HEK293 (cell line): ENCODE data around the gene SPATA31C2.

Source experiments
- ZNF239 ChIP-seq: fragments of 450-650 bp; formaldehyde crosslinking; IDR thresholded peaks from 2 replicates; pipeline ENCODE4 v1.5.1; 2016; ENCODE audit warnings: missing biosample characterization, missing genetic modification characterization
- TF ChIP-seq, protein P1 (sequence below): fragments of 450-650 bp; formaldehyde crosslinking; IDR thresholded peaks from 2 replicates; pipeline ENCODE4 v1.5.1; 2016; ENCODE audit warnings: missing biosample characterization, missing genetic modification characterization

DNA sequence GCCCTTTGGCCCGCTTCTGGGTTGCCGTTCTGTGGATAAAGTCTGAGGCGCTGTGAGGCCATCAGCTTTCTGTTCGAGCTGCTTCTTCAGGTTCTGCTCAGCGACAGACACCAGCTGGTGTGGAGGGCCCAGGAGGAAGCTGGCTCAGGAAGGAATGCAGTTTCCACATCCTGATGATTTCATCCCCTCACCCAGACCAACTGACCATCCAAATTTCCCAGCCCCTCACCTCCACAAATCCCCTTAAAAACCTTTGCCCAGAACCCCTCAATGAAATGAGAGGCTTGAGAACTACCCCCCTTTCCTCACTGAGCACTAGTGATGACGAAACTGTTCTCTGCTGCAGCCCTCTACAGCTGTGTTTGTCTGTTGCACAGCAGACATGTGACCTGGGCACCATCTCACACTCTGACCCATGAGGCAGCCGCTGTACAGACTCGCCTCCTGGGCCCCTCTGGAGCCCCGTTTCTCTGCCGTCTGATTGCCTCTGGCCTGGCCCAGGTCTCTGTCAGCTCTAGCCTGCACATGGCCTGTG lies 45.4 kb downstream of the SPATA31C2 start:
- TF ChIP-seq, protein P1, sequence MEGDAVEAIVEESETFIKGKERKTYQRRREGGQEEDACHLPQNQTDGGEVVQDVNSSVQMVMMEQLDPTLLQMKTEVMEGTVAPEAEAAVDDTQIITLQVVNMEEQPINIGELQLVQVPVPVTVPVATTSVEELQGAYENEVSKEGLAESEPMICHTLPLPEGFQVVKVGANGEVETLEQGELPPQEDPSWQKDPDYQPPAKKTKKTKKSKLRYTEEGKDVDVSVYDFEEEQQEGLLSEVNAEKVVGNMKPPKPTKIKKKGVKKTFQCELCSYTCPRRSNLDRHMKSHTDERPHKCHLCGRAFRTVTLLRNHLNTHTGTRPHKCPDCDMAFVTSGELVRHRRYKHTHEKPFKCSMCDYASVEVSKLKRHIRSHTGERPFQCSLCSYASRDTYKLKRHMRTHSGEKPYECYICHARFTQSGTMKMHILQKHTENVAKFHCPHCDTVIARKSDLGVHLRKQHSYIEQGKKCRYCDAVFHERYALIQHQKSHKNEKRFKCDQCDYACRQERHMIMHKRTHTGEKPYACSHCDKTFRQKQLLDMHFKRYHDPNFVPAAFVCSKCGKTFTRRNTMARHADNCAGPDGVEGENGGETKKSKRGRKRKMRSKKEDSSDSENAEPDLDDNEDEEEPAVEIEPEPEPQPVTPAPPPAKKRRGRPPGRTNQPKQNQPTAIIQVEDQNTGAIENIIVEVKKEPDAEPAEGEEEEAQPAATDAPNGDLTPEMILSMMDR (tag by site-specific recombination), result no peak
- TF ChIP-seq ZNF239, result no peak
